Measurements from ENCODE around the gene TNFSF10.

Gene TNFSF10

DNA sequence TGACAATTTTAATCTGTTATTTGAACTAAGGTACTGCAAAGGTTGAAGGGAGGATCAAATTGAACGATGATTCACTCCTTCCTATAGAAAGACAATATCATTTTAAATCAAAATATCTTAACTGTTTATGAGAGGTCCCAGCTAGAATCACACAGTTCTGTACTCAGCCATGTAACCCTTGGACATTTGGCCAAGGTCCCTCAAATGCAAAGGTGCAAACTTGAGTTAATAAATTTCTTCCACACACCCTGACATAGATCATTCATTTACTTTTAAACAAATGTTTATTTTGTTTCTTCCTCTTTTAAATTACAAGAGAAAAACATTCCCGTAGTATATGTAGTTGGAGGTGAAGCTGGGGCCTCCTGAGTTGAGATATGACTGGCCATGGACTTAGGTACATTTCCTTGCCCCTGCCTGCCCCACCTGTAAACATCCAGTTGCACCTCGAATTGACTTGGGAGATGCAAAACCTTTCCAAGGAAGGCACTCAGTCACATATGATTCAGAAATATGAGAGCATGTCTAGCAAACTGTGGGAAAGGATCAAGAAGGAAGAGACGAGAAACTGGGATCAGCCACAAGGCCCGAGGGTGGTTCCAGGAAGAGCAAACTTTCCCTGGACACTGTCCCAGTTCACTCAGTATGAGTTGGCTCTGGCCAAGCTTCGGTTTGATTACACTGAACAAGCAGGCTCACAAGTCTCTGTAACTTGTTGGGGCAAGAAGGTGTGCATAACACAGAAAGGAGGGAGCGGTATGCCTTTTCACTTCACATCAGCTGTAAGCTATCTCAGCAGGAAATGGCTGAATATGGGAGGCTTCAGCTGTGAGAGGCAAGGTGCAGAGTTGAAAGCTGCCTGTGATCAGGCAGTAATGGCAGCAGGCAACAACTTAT, 6.7 kb downstream of the TNFSF10 start:
- no peak for DNase-seq

DNA sequence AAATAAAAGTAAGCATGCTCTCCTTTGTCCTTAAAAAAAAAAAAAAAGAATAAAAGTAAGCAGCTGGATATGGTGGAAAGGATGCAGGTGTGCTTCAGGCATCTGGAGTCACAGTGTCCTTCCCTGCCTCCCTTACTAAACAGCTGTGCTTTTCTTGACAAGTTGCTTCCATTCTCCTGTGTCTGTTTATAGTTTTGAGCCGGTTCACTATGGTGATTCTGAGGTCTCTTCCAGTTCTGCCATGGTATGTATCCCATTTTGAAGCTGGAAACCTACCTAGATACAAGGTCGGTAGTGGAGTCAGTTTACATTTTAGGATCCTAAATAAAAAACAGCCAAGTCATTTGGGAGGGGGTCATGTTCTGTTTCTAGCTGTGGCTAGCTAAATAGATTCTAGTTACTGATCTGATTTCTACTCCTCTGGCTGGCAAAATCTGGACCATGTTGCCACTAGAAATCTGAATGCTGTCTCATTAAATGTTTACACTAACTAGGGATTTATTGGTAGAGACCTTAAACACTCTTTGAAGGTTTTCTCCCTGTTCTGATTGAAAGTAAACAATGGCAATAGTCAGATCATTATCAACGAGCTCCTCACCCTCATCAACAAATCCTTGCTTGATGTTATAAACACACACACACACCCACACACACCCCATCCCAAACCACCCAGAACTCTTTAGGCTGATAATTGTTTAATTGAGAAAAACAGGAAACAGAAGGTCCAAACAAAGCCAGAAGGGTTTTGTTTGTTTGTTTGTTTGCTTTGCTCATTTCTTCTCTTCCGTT, 7.9 kb downstream of the TNFSF10 start:
- DNase-seq = no peak

- DNase-seq = no peak
Observed at GRCh38 chr3:172514678-172515077, 8.6 kb downstream of the TNFSF10 start.

GRCh38 chr3:172513488-172513887, 9.7 kb downstream of the TNFSF10 start:
- no peak for DNase-seq

DNA sequence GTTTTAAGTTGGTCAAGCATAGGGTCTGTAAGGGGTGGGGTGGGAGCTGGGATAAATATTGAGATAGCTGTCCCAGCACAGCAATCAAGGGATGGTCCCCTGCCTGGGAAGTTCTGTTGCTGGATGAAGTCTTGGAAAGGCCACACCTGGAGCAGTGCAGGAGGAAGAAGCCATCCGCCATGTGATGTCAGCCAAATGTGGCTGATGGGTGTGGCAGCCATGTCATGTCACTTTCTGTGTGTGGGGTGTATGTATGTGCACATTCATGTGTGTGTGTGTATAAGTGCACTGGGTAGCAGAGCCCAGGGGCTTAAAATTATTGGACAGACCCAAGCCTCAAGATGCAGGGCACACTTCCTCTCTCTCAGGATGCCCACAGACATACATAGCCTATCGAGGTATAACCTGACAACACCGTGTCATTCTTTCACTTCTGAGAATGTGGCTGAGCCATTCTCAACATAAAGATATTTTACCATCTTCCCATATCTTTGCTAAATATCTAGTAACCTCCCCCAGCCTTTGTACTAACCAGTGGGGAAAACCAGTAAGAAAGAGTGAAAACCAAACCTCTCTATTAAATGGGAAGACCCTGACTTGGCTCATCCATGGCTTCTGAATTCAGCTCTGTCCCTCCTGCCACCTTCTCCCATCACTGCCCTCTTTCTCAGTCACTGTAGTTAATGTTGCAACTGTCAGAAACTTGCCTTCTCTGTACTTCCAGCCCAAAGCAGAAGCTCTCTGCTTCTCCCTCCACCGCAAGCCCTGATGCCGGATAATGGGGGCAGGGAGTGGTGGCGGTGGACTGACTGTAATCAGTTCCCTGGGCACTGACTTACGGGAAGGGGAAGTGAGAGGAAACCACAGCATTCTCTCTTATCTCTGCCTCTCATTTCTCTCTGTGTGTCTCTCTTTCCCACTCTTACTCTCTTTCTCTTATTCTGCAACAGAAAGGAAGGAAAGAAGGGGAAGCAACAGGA, 11.2 kb downstream of the TNFSF10 start:
- DNase-seq = no peak

DNA sequence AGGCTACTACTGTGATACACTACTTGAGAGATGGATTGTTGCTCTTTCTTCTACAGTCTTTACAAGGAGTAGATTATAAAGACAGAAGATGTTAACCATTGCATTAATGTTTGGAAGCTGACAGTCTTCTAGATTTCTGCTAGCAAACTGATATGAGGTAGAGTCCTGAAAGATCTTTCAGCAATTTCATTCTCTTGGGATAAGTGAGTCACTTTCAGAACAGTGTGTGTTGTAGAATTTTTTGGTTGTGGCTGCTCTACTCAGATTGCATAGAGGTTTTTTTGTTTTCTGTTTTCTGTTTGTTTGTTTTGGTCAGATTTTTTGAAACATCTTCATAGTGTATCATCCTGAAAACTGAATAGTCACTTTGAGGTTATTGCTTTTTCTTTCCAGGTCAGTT, 17.1 kb downstream of the TNFSF10 start:
- DNase-seq = no peak

DNA sequence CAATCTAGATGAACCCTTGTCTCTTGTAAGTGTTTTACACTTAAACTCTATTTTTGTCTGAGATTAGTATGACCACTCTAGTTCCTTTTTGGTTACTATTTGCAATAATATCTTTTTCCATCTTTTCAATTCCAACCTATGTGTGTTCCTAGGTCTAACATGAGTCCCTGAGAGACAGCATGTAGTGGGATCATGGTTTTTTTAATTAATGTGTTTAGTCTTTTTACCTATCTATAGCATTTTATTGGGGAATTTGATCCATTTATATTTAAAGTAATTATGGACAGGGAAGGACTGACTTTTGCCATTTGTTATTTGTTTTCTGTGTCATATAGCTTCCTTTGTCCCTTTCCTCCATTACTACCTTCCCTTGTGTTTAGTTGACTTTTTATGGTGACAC, 21.7 kb downstream of the TNFSF10 start:
- DNase-seq = no peak

DNA sequence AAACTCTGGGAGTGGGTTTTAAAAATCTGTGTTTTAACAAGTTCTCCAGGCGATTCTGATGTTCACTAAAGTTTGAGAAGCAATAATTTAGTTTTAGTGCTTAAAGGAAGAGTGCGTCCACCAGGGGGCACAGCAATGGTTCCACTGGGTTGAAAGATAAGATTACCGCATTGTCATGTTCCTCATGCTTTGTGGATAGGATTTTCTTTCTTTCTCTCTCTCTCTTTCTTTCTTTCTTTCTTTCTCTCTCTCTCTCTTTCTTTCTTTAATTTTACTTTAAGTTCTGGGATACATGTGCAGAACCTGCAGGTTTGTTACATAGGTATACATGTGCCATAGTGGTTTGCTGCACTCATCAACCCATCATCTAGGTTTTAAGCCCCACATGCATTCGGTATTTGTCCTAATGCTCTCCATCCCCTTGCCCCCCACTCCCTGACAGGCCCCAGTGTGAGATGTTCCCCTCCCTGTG, 33.0 kb downstream of the TNFSF10 start:
- DNase-seq = peak; percentile 37

GRCh38 chr3:172478116-172478515, 45.1 kb downstream of the TNFSF10 start:
- DNase-seq = no peak

DNA sequence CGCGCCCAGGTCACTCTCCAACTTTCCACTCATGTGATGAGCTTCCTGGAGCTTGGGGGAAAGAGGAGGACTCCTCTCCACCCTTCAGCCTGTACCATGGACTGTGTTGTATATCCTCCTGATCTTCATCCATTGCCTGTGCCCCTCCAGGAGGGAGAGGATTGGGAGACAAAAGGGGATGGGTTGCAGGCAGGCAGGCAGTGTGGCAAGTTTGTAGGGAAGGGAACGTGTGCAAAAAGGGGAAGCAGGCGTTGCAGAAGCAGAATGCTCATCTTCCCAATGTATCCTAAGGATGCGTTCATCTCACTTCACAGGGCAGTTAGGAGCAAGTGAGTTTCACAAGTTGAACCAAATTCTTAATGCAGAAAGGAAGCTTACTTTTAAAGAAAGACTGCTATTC, 46.9 kb downstream of the TNFSF10 start:
- DNase-seq = peak; percentile 14

DNA sequence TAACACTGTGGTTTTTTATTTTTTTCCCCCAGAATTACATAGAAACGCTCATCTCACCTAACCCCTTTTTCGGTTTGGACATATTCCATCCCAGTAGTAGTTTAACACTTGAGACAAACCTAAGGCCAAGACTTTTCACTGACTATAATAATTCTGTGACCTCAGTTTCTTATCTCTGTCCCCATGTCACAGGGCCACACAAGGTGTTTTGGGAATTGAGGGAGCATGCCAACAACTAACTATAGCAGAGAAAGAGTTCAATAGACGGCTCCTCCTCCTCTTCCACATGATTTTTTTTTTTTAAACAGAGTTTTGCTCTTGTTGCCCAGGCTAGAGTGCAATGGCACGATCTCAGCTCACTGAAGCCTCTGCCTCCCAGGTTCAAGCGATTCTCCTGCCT, 47.5 kb downstream of the TNFSF10 start:
- DNase-seq = no peak

DNA sequence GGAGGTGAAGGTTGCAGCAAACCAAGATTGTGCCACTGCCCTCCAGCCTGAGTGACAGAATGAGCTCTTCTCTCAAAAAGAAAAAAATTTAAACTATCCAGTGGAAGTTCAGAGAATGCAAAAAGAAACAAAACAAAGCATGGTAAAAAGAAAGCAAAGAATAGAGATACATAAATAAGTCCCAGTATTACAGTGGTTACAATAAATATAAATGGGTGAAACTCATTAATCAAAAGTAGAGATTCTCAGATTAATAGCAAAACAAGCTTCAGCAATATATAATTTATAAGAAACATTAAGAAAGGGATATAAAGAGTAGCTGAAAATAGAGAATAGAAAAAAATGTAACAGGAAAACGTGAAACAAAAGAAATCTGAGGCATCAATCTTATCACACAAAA, 51.3 kb downstream of the TNFSF10 start:
- DNase-seq = no peak

GRCh38 chr3:172470588-172470987, 52.6 kb downstream of the TNFSF10 start:
- DNase-seq = no peak

GRCh38 chr3:172467170-172467824, 55.9 kb downstream of the TNFSF10 start:
- DNase-seq = no peak

- no peak for DNase-seq
Observed at GRCh38 chr3:172466553-172467130, 56.6 kb downstream of the TNFSF10 start.

- DNase-seq = no peak
Observed at GRCh38 chr3:172465281-172465680, 57.9 kb downstream of the TNFSF10 start.

DNA sequence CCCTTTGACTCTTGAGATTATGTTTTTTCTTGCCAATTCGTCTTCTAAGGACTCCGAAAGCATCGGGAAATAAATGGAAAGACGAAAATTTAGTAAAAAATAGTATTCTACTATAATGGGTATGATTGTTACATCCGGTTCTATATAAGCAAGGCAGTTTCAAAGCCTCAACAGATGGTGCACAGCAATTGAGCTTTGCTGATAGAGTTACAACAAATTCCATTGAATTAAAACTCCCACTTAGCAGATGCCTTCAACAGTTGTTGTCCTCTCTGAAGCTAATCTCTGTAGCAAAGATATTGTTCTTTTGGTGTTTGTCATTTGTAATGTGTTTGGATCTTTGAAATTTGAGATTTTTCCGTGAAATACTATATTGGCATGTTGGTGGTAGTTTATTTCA, 58.9 kb downstream of the TNFSF10 start:
- DNase-seq = no peak

DNA sequence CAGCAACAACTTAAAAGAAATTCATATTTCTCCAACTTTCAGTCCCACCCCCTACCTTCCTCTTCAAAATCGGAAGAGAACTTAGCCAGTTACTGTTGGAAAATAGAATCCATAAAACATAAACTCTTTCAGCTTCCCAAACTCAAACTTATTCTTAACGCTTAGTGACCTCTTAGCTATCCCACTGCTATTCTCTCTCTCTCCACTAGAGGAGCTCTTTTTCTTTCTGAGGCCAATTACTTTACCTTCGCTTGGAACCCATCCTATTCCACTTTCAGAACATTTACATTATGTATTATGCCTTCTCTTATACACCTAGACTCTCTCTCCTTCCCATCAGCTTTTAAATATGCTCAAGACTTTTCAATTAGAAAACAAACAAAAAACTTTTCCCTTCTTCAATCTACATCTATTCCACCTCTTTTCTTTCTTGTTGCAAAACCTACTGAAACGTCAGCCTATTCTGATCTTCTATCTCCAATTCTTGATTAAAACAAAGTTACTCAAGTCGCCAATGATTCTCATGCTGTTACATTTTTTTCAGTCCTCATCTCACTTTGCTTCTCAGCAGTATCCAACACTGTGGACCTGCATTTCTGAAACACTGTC, 61.6 kb downstream of the TNFSF10 start:
- no peak for DNase-seq

DNA sequence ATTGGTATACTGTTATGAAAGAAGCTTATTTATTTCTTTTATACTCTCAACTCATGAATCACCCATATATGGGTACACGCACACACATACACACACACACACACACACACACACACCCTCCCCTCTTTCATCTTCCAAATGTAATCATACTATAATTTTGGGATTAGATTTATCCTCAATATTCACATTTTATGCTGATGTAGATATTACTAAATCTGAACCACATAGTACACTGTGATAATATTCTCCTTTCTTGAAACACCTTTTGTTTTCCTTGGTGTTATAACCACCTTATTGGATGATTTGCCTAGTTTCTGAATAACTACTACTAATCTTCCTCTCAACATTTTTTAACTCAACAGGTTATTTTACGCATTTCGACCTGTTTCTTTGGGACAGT, 66.8 kb downstream of the TNFSF10 start:
- DNase-seq = no peak

Measured in NCI-H774 (cell line).